ENCODE measurements around the gene OAT.

GRCh38 chr10:124450783-124451057, 32.0 kb upstream of the OAT start:
- TF ChIP-seq CTCF (IDR thresholded peaks at IDR 0.05; ENCODE audit: poor library complexity) = no peak
- no peak for TF ChIP-seq EZH2 (IDR thresholded peaks at IDR 0.05; ENCODE audit: borderline replicate concordance)
- no peak for TF ChIP-seq EZH2phosphoT487 (IDR thresholded peaks at IDR 0.05; ENCODE audit: low read depth, severe bottlenecking, unreplicated experiment)

Measured in hepatocyte (in vitro differentiated cells).